ENCODE results near the gene PKNOX2.

- TF ChIP-seq POLR2A (IDR thresholded peaks at IDR 0.05), result no peak
- no peak for TF ChIP-seq CTCF (IDR thresholded peaks at IDR 0.05 in 8 of 11, conservative IDR thresholded peaks at IDR 0.05 in 3 of 11)
- TF ChIP-seq POLR2AphosphoS5 (IDR thresholded peaks at IDR 0.05), result no peak
Measured at GRCh38 chr11:125223901-125224361, 59.4 kb downstream of the PKNOX2 start.
